GM20000 (cell line): ENCODE measurements around the gene NISCH.

ENCODE experiments used
- DNase-seq: peaks from one replicate; pipeline ENCODE4 v3.0.0; 2012; ENCODE audit warnings: low spot score
- CTCF ChIP-seq: IDR thresholded peaks from 2 replicates; pipeline ENCODE4 v1.5.1; 2012; ENCODE audit warnings: mild to moderate bottlenecking, control low read depth; ENCODE audit errors: extremely low read depth, missing control alignments

Gene NISCH

GRCh38 chr3:52479037-52479876, 23.9 kb downstream of the NISCH start:
- DNase-seq: no peak
- TF ChIP-seq CTCF: no peak

GRCh38 chr3:52479877-52480575, 24.6 kb downstream of the NISCH start:
- DNase-seq: no peak
- no peak for TF ChIP-seq CTCF

GRCh38 chr3:52480768-52481715, 25.6 kb downstream of the NISCH start:
- no peak for TF ChIP-seq CTCF
- no peak for DNase-seq

GRCh38 chr3:52481819-52482521, 26.6 kb downstream of the NISCH start:
- no peak for DNase-seq

GRCh38 chr3:52483081-52483480, 27.7 kb downstream of the NISCH start:
- TF ChIP-seq CTCF: no peak
- no peak for DNase-seq

More at GRCh38 chr3:52481819-52482521, 26.6 kb downstream of the NISCH start:
- TF ChIP-seq CTCF: peak; percentile 20

- TF ChIP-seq CTCF: no peak
- no peak for DNase-seq
These were observed 28.4 kb downstream of the NISCH start for GRCh38 chr3:52483577-52484381.
